HG03432 (cell line): Measurements from ENCODE around the gene LRRC73.
"Not testable (repeated sequence)": the region's sequence is repeated elsewhere in the genome, so short reads cannot be mapped to it uniquely, and the experiment has no call there.

ENCODE experiments used
- ATAC-seq: cut with Tn5 transposase; IDR thresholded peaks from one replicate; pipeline ENCODE4 v1.9.1; 2021; ENCODE audit warnings: mild to moderate bottlenecking, moderate library complexity; ENCODE audit not compliant: unreplicated experiment

LRRC73 gene

GRCh38 chr6:43467265-43467664, 42.9 kb downstream of the LRRC73 start:
- not testable (repeated sequence) for ATAC-seq

- no peak for ATAC-seq
Observed at GRCh38 chr6:43465948-43466347, 44.2 kb downstream of the LRRC73 start.

DNA sequence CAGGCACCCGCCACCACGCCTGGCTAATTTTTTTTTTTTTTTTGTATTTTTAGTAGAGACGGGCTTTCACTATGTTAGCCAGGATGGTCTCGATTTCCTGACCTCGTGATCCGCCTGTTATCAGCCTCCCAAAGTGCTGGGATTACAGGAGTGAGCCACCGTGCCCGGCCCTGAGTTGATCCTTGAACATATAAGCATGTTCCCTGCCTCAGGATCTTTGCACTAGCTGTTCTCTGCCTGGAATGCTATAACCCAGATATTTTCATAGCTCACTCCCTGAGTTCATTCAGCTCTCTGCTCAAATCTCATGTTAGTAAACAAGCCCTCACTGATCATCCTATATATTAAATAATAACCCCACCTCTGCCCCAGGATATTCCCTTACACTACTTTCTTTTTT, 45.8 kb downstream of the LRRC73 start:
- ATAC-seq = no peak

DNA sequence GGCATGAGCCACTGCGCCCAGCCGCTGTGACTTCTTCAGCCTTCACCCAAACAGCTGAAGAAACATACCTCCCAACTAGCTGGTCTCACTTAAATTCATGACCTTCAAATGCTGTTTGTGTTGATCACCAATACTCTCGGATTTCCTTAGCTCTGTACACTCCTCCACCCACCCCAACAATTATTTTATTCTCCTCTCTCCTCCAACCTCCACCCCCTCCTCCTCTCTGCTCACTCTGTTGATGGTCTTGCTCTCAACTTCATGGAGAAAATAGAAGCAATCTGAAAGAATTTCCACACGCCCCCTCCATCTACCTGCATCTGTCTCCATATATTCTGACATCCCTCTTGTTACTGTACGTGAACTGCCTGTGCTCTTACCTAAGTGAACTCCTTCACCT, 48.2 kb downstream of the LRRC73 start:
- no peak for ATAC-seq

DNA sequence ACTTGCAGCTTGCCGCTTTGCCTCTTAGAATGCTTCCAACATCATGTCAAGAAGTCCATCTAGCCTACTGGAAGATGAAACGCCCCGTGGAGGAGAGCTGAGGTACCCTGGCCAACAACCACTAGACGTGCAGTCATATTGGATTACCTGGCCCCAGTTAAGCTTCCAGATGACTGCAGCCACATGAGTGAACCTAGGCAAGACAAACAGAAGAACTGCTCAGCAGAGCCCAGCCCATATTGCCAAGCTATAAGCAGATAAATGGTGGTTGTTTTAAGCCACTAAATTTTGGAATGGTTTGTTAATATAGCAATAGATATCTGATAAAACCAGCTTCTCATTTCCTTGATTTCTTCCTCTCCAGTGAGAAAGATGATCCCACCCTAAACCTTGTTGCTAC, 50.1 kb downstream of the LRRC73 start:
- ATAC-seq = no peak

GRCh38 chr6:43459535-43459934, 50.6 kb downstream of the LRRC73 start:
- no peak for ATAC-seq

DNA sequence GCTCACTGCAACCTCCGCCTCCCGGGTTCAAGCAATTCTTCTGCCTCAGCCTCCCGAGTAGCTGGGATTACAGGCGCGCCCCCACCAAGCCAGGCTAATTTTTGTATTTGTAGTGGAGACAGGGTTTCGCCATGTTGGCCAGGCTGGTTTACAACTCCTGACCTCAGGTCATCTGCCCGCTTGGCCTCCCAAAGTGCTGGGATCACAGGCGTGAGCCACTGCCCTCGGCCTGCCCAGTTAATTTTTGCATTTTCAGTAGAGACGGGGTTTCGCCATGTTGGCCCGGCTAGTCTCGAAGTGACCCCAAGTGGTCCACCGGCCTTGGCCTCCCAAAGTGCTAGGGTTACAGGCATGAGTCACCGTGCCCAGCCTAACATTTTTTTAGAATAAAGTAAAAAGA, 52.0 kb downstream of the LRRC73 start:
- ATAC-seq = not testable (repeated sequence)

- ATAC-seq = no peak
Observed at GRCh38 chr6:43457643-43458042, 52.5 kb downstream of the LRRC73 start.
